ENCODE measurements around the gene PHF13. TPM values are rescaled to one million over a fixed set of nuclear protein-coding genes. Genes with fewer than 3 reads are reported as not detected.

PHF13 gene
- total and polyA plus RNA-seq, 9 donors = 11.0 to 32.4 (median 15.8) TPM

GRCh38 chr1:6570987-6571386, 42.5 kb upstream of the PHF13 start:
- intact Hi-C loops (cut with DNase I) = no loop called here
- 70 to 73% (median 70%) methylated on average over 5 of the region's 5 CpGs for WGBS, 3 donors
- H3K4me1 ChIP-seq (ENCODE audit: insufficient read depth) = no peaks in the 10 kb centered on the region

GRCh38 chr1:6572653-6573383, 40.7 kb upstream of the PHF13 start:
- Histone ChIP-seq H3K36me3 (no peaks in the 10 kb centered on the region), H3K4me1 (ENCODE audit: insufficient read depth) (no peaks in the 10 kb centered on the region), H3K4me3 (no peak overlapping the region), H3K27me3 (no peaks in the 10 kb centered on the region), H3K27ac (no peak overlapping the region), H3K9me3 (no peaks in the 10 kb centered on the region)
- TF ChIP-seq EP300 (IDR thresholded peaks at IDR 0.05) (no peak), POLR2A (IDR thresholded peaks at IDR 0.05) (no peak), CTCF (IDR thresholded peaks at IDR 0.05) (no peak)
- intact Hi-C loops (cut with DNase I) = no loop called here
- no peak for DNase-seq
- WGBS, 3 donors = 61 to 80% (median 69%) methylated on average over 12 of the region's 12 CpGs

More at GRCh38 chr1:6570987-6571386, 42.5 kb upstream of the PHF13 start:
- no peaks in the 10 kb centered on the region for H3K36me3 ChIP-seq
- no peaks in the 10 kb centered on the region for H3K9me3 ChIP-seq
- no peak overlapping the region for H3K27ac ChIP-seq
- no peak for TF ChIP-seq POLR2A (IDR thresholded peaks at IDR 0.05)
- TF ChIP-seq EP300 (IDR thresholded peaks at IDR 0.05) = no peak
- H3K4me3 ChIP-seq = no peak overlapping the region
- H3K27me3 ChIP-seq = no peaks in the 10 kb centered on the region
- DNase-seq = no peak

- Histone ChIP-seq H3K27me3 (no peaks in the 10 kb centered on the region), H3K9me3 (no peaks in the 10 kb centered on the region), H3K36me3 (no peaks in the 10 kb centered on the region), H3K4me3 (no peak overlapping the region), H3K4me1 (ENCODE audit: insufficient read depth) (no peaks in the 10 kb centered on the region), H3K27ac (no peak overlapping the region)
- intact Hi-C loops (cut with DNase I) = no loop called here
- TF ChIP-seq EP300 (IDR thresholded peaks at IDR 0.05) (no peak), CTCF (IDR thresholded peaks at IDR 0.05) (no peak), POLR2A (IDR thresholded peaks at IDR 0.05) (no peak)
- no peak for DNase-seq
- WGBS, 3 donors = 74 to 78% (median 75%) methylated on average over 8 of the region's 8 CpGs
These were observed 39.4 kb upstream of the PHF13 start for GRCh38 chr1:6574025-6574620.

DNA sequence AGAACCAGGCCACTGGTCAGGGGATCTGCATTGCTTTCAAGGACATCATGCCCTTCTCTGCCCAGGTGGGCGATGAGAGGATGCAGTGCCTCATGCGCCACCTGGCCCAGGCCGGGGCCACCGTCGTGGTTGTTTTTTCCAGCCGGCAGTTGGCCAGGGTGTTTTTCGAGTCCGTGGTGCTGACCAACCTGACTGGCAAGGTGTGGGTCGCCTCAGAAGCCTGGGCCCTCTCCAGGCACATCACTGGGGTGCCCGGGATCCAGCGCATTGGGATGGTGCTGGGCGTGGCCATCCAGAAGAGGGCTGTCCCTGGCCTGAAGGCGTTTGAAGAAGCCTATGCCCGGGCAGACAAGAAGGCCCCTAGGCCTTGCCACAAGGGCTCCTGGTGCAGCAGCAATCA, 38.7 kb upstream of the PHF13 start:
- no peaks in the 10 kb centered on the region for H3K4me1 ChIP-seq (ENCODE audit: insufficient read depth)
- no peak for TF ChIP-seq CTCF (IDR thresholded peaks at IDR 0.05)
- TF ChIP-seq POLR2A (IDR thresholded peaks at IDR 0.05) = no peak
- TF ChIP-seq EP300 (IDR thresholded peaks at IDR 0.05) = no peak
- DNase-seq = no peak
- H3K27ac ChIP-seq = no peak overlapping the region
- no peak overlapping the region for H3K4me3 ChIP-seq
- no peaks in the 10 kb centered on the region for H3K36me3 ChIP-seq
- 77 to 85% (median 83%) methylated on average over 14 of the region's 14 CpGs for WGBS, 3 donors
- no peaks in the 10 kb centered on the region for H3K27me3 ChIP-seq
- intact Hi-C loops (cut with DNase I) = no loop called here
- H3K9me3 ChIP-seq = no peaks in the 10 kb centered on the region
